ENCODE results near the gene TCEANC2. TPM values are rescaled to one million over a fixed set of nuclear protein-coding genes. Genes with fewer than 3 reads are reported as not detected.

TCEANC2 gene
- total and polyA plus RNA-seq, 2 of the 4 experiments (the other 2 are of a cell fraction), result 2.4 to 3.2 TPM

DNA sequence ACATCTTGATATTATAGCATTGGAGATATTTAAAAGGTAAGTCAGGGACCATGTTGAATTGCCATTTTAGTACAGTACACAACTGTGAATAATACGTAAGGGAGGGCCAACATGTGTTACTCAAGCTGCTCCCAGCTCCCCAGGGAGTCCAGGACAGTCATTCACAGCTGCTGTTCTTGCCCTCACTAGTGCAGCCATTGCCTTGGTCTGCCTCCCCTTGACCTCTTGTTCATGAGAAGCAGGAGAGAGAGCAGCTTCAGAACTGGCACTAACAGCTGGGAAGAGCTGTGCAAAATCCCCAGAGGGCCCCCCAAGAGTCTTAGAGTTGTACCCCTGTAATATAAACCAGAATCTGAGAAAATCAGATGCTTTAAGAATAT is 16.4 kb downstream of the TCEANC2 start:
- Histone ChIP-seq H3K18ac (ENCODE audit: low read depth, low read length) (no peak overlapping the region), H3K79me1 (ENCODE audit: low read depth in 1 of 2, low read length in 2 of 2) (no peaks in the 10 kb centered on the region), H2AK5ac (ENCODE audit: low read depth, low read length) (peak overlapping the region; percentile 5; the same call in 1 of the 2 replicates), H4K20me1 (ENCODE audit: insufficient read depth, low read length) (no peaks in the 10 kb centered on the region), H4K8ac (ENCODE audit: low read depth in 2 of 2, low read length in 2 of 2) (no peak overlapping the region), H3K4ac (ENCODE audit: low read depth, low read length) (0 out of 2 replicates have a peak overlapping the region, but pooled peaks have one; percentile 20), H3K4me3 (ENCODE audit: insufficient read depth, low read depth, low read length) (no peak overlapping the region), H2AK9ac (replicated peaks; ENCODE audit: low read depth, low read length, poor library complexity) (no peak overlapping the region), H3K9me1 (ENCODE audit: insufficient read depth, low read length) (no peaks in the 10 kb centered on the region), H3K36me3 (ENCODE audit: control insufficient read depth, insufficient read depth, low read length) (no peaks in the 10 kb centered on the region), H3K14ac (replicated peaks; ENCODE audit: low read depth, low read length) (no peak overlapping the region), H3K27me3 (ENCODE audit: control insufficient read depth, insufficient read depth, low read length) (no peaks in the 10 kb centered on the region), H3K23ac (ENCODE audit: low read depth, low read length) (no peak overlapping the region), H2AFZ (replicated peaks; ENCODE audit: low read length, poor library complexity) (peak overlapping the region; percentile 12), H2BK120ac (ENCODE audit: low read depth, low read length) (no peak overlapping the region), H4K5ac (ENCODE audit: low read depth, low read length) (no peak overlapping the region), H3K4me2 (ENCODE audit: low read depth, low read length) (no peak overlapping the region), H3K9me3 (ENCODE audit: control insufficient read depth, insufficient read depth, low read length) (no peaks in the 10 kb centered on the region), H4K91ac (ENCODE audit: insufficient read depth, low read depth, low read length) (no peak overlapping the region), H3K27ac (ENCODE audit: insufficient read depth, low read length) (no peak overlapping the region), H2BK20ac (ENCODE audit: low read depth, low read length) (peak overlapping the region; percentile 38; the same call in 1 of the 2 replicates), H2BK5ac (ENCODE audit: low read depth, low read length, poor library complexity, severe bottlenecking) (no peak overlapping the region), H2BK15ac (ENCODE audit: low read depth, low read length) (no peak overlapping the region), H3K9ac (ENCODE audit: low read depth, low read length) (no peak overlapping the region), H3K4me1 (ENCODE audit: control insufficient read depth, insufficient read depth, low read length) (peaks cover 3% of the 10 kb centered on the region; the same call in 1 of the 2 replicates), H3K56ac (ENCODE audit: extremely low read depth, insufficient read depth, low read length) (no peak overlapping the region)
- WGBS, 2 experiments (ENCODE audit: extremely low coverage in 2 of 2, insufficient read length in 1 of 2), result no CpG with 5 or more reads among the region's 1 CpG
- peak; percentile 9 for DNase-seq
- in situ Hi-C loops (cut with MboI; ENCODE audit: low sequenced_read_pairs), result loop anchor here (25.0 kb wide), 1 partner anchor 207 kb away; no protein-coding TSS in a partner anchor
- TF ChIP-seq SMC3 (IDR thresholded peaks at IDR 0.05; ENCODE audit: low read depth, low read length), result no peak
- no peak for TF ChIP-seq MAZ (IDR thresholded peaks at IDR 0.05; ENCODE audit: borderline replicate concordance, low read depth, low read length)
- no peak for TF ChIP-seq MXI1 (IDR thresholded peaks at IDR 0.05; ENCODE audit: borderline replicate concordance, low read depth, low read length)
- no peak for TF ChIP-seq BHLHE40 (IDR thresholded peaks at IDR 0.05; ENCODE audit: low read depth, low read length)
- TF ChIP-seq CHD1 (IDR thresholded peaks at IDR 0.05; ENCODE audit: low read depth, low read length), result no peak
- no peak for TF ChIP-seq MAFK (IDR thresholded peaks at IDR 0.05; ENCODE audit: low read depth, low read length)
- TF ChIP-seq, protein P1, sequence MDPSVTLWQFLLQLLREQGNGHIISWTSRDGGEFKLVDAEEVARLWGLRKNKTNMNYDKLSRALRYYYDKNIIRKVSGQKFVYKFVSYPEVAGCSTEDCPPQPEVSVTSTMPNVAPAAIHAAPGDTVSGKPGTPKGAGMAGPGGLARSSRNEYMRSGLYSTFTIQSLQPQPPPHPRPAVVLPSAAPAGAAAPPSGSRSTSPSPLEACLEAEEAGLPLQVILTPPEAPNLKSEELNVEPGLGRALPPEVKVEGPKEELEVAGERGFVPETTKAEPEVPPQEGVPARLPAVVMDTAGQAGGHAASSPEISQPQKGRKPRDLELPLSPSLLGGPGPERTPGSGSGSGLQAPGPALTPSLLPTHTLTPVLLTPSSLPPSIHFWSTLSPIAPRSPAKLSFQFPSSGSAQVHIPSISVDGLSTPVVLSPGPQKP (IDR thresholded peaks at IDR 0.05; ENCODE audit: borderline replicate concordance, low read depth, low read length), result no peak
- no peak for TF ChIP-seq POLR2A (IDR thresholded peaks at IDR 0.05; ENCODE audit: low read depth, low read length)
- no peak for TF ChIP-seq RAD21 (IDR thresholded peaks at IDR 0.05; ENCODE audit: low read length)
- TF ChIP-seq, protein P2, sequence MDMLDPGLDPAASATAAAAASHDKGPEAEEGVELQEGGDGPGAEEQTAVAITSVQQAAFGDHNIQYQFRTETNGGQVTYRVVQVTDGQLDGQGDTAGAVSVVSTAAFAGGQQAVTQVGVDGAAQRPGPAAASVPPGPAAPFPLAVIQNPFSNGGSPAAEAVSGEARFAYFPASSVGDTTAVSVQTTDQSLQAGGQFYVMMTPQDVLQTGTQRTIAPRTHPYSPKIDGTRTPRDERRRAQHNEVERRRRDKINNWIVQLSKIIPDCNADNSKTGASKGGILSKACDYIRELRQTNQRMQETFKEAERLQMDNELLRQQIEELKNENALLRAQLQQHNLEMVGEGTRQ (IDR thresholded peaks at IDR 0.05; ENCODE audit: low read depth, low read length), result no peak
- TF ChIP-seq, protein P3, sequence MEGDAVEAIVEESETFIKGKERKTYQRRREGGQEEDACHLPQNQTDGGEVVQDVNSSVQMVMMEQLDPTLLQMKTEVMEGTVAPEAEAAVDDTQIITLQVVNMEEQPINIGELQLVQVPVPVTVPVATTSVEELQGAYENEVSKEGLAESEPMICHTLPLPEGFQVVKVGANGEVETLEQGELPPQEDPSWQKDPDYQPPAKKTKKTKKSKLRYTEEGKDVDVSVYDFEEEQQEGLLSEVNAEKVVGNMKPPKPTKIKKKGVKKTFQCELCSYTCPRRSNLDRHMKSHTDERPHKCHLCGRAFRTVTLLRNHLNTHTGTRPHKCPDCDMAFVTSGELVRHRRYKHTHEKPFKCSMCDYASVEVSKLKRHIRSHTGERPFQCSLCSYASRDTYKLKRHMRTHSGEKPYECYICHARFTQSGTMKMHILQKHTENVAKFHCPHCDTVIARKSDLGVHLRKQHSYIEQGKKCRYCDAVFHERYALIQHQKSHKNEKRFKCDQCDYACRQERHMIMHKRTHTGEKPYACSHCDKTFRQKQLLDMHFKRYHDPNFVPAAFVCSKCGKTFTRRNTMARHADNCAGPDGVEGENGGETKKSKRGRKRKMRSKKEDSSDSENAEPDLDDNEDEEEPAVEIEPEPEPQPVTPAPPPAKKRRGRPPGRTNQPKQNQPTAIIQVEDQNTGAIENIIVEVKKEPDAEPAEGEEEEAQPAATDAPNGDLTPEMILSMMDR (conservative IDR thresholded peaks at IDR 0.05; ENCODE audit: low read depth, low read length), result no peak
- TF ChIP-seq RCOR1 (IDR thresholded peaks at IDR 0.05; ENCODE audit: insufficient replicate concordance, low read length), result no peak
- no peak for TF ChIP-seq NFE2L2 (IDR thresholded peaks at IDR 0.05; ENCODE audit: low read depth, low read length)
- TF ChIP-seq RFX5 (IDR thresholded peaks at IDR 0.05; ENCODE audit: low read depth, low read length), result no peak
- ChIA-PET POLR2A (ENCODE audit: unreplicated experiment) (no interaction called here), CTCF (interaction anchor here (0.6 to 1.4 kb wide), 4 partner anchors 8 to 420 kb away, joined by 3 read pairs; no protein-coding TSS in a partner anchor)
- peak; percentile 36 for ATAC-seq (ENCODE audit: low read depth)
- dilution Hi-C loops (cut with HindIII; ENCODE audit: low sequenced_read_pairs, unreplicated experiment), result no loop called here
- BruUV-seq (replicated peaks), result no TSS peak
- intact Hi-C loops (cut with micrococcal nuclease), result loop anchor here (1.0 to 10.0 kb wide), 4 partner anchors 131 to 745 kb away; partner anchors contain the start of genes CYB5RL, MRPL37 and SSBP3
